ENCODE data around the gene SERPINA5. TPM values are rescaled to one million over a fixed set of nuclear protein-coding genes. Genes with fewer than 3 reads are reported as not detected.

SERPINA5 gene
- total RNA-seq, 1 experiment from 2014 or later = 1.5 TPM

DNA sequence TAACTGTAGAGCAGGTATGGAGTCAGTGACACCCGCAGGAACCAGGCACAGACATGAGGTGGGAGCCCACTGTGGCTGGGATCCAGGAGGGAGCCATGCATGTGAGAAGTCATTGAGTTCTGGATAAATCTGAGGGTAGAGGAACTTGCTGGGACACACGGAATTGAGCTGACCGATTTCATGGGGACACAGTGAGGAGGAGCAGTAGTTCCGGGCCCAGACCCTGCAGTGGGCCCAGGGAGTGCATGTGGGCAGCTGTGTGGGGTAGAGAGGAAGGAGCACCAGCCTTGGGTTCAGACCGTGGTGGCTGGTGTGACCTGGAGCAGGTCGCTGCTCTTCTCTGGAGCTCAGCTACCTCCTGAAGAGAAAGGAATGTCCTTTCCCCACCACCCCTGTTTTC, 39.4 kb downstream of the SERPINA5 start:
- ChIA-PET POLR2A (no interaction called here), CTCF (no interaction called here)
- Mint-ChIP-seq H3K27ac (no peak overlapping the region), H3K9me3 (peaks cover 48% of the 10 kb centered on the region), H3K4me1 (no peaks in the 10 kb centered on the region), H3K36me3 (peaks cover 27% of the 10 kb centered on the region), H3K27me3 (ENCODE audit: low read depth) (peaks cover 3% of the 10 kb centered on the region), H3K4me3 (no peak overlapping the region)
- TF ChIP-seq NFE2L1 (CRISPR knock-in tag; IDR thresholded peaks at IDR 0.05) = no peak
- no peak for TF ChIP-seq ELF4 (CRISPR knock-in tag; IDR thresholded peaks at IDR 0.05; ENCODE audit: low read depth)
- TF ChIP-seq ZNF121 (CRISPR knock-in tag; IDR thresholded peaks at IDR 0.05) = no peak
- no peak for TF ChIP-seq ZNF396 (CRISPR knock-in tag; IDR thresholded peaks at IDR 0.05; ENCODE audit: borderline replicate concordance)
- TF ChIP-seq, protein P1, sequence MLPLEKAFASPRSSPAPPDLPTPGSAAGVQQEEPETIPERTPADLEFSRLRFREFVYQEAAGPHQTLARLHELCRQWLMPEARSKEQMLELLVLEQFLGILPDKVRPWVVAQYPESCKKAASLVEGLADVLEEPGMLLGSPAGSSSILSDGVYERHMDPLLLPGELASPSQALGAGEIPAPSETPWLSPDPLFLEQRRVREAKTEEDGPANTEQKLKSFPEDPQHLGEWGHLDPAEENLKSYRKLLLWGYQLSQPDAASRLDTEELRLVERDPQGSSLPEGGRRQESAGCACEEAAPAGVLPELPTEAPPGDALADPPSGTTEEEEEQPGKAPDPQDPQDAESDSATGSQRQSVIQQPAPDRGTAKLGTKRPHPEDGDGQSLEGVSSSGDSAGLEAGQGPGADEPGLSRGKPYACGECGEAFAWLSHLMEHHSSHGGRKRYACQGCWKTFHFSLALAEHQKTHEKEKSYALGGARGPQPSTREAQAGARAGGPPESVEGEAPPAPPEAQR (CRISPR knock-in tag; IDR thresholded peaks at IDR 0.05) = no peak
- TF ChIP-seq, protein P2, sequence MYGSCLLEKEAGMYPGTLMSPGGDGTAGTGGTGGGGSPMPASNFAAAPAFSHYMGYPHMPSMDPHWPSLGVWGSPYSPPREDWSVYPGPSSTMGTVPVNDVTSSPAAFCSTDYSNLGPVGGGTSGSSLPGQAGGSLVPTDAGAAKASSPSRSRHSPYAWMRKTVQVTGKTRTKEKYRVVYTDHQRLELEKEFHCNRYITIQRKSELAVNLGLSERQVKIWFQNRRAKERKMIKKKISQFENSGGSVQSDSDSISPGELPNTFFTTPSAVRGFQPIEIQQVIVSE (CRISPR knock-in tag; IDR thresholded peaks at IDR 0.05; ENCODE audit: borderline replicate concordance) = no peak
- no peak for TF ChIP-seq TCF7 (CRISPR knock-in tag; IDR thresholded peaks at IDR 0.05; ENCODE audit: low read depth)
- TF ChIP-seq ATF1 (CRISPR knock-in tag; IDR thresholded peaks at IDR 0.05) = no peak
- TF ChIP-seq, protein P3, sequence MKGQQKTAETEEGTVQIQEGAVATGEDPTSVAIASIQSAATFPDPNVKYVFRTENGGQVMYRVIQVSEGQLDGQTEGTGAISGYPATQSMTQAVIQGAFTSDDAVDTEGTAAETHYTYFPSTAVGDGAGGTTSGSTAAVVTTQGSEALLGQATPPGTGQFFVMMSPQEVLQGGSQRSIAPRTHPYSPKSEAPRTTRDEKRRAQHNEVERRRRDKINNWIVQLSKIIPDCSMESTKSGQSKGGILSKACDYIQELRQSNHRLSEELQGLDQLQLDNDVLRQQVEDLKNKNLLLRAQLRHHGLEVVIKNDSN (CRISPR knock-in tag; IDR thresholded peaks at IDR 0.05) = no peak
- TF ChIP-seq, protein P4, sequence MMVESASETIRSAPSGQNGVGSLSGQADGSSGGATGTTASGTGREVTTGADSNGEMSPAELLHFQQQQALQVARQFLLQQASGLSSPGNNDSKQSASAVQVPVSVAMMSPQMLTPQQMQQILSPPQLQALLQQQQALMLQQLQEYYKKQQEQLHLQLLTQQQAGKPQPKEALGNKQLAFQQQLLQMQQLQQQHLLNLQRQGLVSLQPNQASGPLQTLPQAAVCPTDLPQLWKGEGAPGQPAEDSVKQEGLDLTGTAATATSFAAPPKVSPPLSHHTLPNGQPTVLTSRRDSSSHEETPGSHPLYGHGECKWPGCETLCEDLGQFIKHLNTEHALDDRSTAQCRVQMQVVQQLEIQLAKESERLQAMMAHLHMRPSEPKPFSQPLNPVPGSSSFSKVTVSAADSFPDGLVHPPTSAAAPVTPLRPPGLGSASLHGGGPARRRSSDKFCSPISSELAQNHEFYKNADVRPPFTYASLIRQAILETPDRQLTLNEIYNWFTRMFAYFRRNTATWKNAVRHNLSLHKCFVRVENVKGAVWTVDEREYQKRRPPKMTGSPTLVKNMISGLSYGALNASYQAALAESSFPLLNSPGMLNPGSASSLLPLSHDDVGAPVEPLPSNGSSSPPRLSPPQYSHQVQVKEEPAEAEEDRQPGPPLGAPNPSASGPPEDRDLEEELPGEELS (CRISPR knock-in tag; IDR thresholded peaks at IDR 0.05) = no peak
- TF ChIP-seq, protein P5, sequence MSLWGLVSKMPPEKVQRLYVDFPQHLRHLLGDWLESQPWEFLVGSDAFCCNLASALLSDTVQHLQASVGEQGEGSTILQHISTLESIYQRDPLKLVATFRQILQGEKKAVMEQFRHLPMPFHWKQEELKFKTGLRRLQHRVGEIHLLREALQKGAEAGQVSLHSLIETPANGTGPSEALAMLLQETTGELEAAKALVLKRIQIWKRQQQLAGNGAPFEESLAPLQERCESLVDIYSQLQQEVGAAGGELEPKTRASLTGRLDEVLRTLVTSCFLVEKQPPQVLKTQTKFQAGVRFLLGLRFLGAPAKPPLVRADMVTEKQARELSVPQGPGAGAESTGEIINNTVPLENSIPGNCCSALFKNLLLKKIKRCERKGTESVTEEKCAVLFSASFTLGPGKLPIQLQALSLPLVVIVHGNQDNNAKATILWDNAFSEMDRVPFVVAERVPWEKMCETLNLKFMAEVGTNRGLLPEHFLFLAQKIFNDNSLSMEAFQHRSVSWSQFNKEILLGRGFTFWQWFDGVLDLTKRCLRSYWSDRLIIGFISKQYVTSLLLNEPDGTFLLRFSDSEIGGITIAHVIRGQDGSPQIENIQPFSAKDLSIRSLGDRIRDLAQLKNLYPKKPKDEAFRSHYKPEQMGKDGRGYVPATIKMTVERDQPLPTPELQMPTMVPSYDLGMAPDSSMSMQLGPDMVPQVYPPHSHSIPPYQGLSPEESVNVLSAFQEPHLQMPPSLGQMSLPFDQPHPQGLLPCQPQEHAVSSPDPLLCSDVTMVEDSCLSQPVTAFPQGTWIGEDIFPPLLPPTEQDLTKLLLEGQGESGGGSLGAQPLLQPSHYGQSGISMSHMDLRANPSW (CRISPR knock-in tag; conservative IDR thresholded peaks at IDR 0.05; ENCODE audit: low read depth) = no peak
- TF ChIP-seq, protein P6, sequence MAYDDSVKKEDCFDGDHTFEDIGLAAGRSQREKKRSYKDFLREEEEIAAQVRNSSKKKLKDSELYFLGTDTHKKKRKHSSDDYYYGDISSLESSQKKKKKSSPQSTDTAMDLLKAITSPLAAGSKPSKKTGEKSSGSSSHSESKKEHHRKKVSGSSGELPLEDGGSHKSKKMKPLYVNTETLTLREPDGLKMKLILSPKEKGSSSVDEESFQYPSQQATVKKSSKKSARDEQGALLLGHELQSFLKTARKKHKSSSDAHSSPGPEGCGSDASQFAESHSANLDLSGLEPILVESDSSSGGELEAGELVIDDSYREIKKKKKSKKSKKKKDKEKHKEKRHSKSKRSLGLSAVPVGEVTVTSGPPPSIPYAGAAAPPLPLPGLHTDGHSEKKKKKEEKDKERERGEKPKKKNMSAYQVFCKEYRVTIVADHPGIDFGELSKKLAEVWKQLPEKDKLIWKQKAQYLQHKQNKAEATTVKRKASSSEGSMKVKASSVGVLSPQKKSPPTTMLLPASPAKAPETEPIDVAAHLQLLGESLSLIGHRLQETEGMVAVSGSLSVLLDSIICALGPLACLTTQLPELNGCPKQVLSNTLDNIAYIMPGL (CRISPR knock-in tag; IDR thresholded peaks at IDR 0.05) = no peak
- no peak for TF ChIP-seq FOXK1 (CRISPR knock-in tag; IDR thresholded peaks at IDR 0.05)
- TF ChIP-seq FOXP1 (CRISPR knock-in tag; IDR thresholded peaks at IDR 0.05; ENCODE audit: borderline replicate concordance) = no peak
- no peak for TF ChIP-seq SP1 (CRISPR knock-in tag; conservative IDR thresholded peaks at IDR 0.05)
- no peak for ATAC-seq
- no peak for DNase-seq (ENCODE audit: low spot score)

All from WTC11 (cell line).